ENCODE results near the gene PCDHB2. TPM values are rescaled to one million over a fixed set of nuclear protein-coding genes. Genes with fewer than 3 reads are reported as not detected.

The PCDHB2 gene
- polyA plus RNA-seq (2012; ENCODE audit: insufficient read length, low read depth), result 5.2 TPM

GRCh38 chr5:141094481-141095262, at the start of gene PCDHB2:
Gene PCDHB2, plus strand, starts transcription at chr5:141094615. Its CDS starts 176 bp downstream, at chr5:141094791.
- TF ChIP-seq REST (IDR thresholded peaks at IDR 0.05; ENCODE audit: insufficient read depth in 1 of 2, low read depth in 2 of 2, low read length in 2 of 2) (no peak), POLR2AphosphoS5 (IDR thresholded peaks at IDR 0.05; ENCODE audit: low read depth, low read length) (peak; percentile 61; the same call in 1 of the 2 replicates), TAF1 (IDR thresholded peaks at IDR 0.05; ENCODE audit: borderline replicate concordance, insufficient read depth, low read length) (no peak), SIN3A (IDR thresholded peaks at IDR 0.05; ENCODE audit: borderline replicate concordance, insufficient read depth, low read length) (no peak), FOXP2 (optimal IDR thresholded peaks at IDR 0.05; ENCODE audit: borderline replicate concordance, extremely low read depth, extremely low read length, insufficient read depth) (no peak)

GRCh38 chr5:141050622-141051520, 43.5 kb upstream of the PCDHB2 start, which contains the start of gene PCDHB1:
Gene PCDHB1, plus strand, starts transcription at chr5:141051374. Its CDS starts 97 bp downstream, at chr5:141051471.
- no peak for TF ChIP-seq SIN3A (IDR thresholded peaks at IDR 0.05; ENCODE audit: borderline replicate concordance, insufficient read depth, low read length)
- TF ChIP-seq REST (IDR thresholded peaks at IDR 0.05; ENCODE audit: insufficient read depth in 1 of 2, low read depth in 2 of 2, low read length in 2 of 2), result no peak
- no peak for TF ChIP-seq FOXP2 (optimal IDR thresholded peaks at IDR 0.05; ENCODE audit: borderline replicate concordance, extremely low read depth, extremely low read length, insufficient read depth)
- no peak for TF ChIP-seq TAF1 (IDR thresholded peaks at IDR 0.05; ENCODE audit: borderline replicate concordance, insufficient read depth, low read length)
- TF ChIP-seq POLR2AphosphoS5 (IDR thresholded peaks at IDR 0.05; ENCODE audit: low read depth, low read length), result no peak

GRCh38 chr5:141051521-141051866, 42.9 kb upstream of the PCDHB2 start:
- TF ChIP-seq TAF1 (IDR thresholded peaks at IDR 0.05; ENCODE audit: borderline replicate concordance, insufficient read depth, low read length) (no peak), SIN3A (IDR thresholded peaks at IDR 0.05; ENCODE audit: borderline replicate concordance, insufficient read depth, low read length) (no peak), POLR2AphosphoS5 (IDR thresholded peaks at IDR 0.05; ENCODE audit: low read depth, low read length) (no peak), FOXP2 (optimal IDR thresholded peaks at IDR 0.05; ENCODE audit: borderline replicate concordance, extremely low read depth, extremely low read length, insufficient read depth) (no peak), REST (IDR thresholded peaks at IDR 0.05; ENCODE audit: insufficient read depth in 1 of 2, low read depth in 2 of 2, low read length in 2 of 2) (no peak)

GRCh38 chr5:141077826-141078225, 16.6 kb upstream of the PCDHB2 start:
- no peak for TF ChIP-seq POLR2AphosphoS5 (IDR thresholded peaks at IDR 0.05; ENCODE audit: low read depth, low read length)
- no peak for TF ChIP-seq REST (IDR thresholded peaks at IDR 0.05; ENCODE audit: insufficient read depth in 1 of 2, low read depth in 2 of 2, low read length in 2 of 2)
- no peak for TF ChIP-seq FOXP2 (optimal IDR thresholded peaks at IDR 0.05; ENCODE audit: borderline replicate concordance, extremely low read depth, extremely low read length, insufficient read depth)
- no peak for TF ChIP-seq TAF1 (IDR thresholded peaks at IDR 0.05; ENCODE audit: borderline replicate concordance, insufficient read depth, low read length)
- TF ChIP-seq SIN3A (IDR thresholded peaks at IDR 0.05; ENCODE audit: borderline replicate concordance, insufficient read depth, low read length), result no peak

Measured in PFSK-1 (cell line).